Measurements from ENCODE around the gene RAB9A. TPM values are rescaled to one million over a fixed set of nuclear protein-coding genes. Genes with fewer than 3 reads are reported as not detected.

The RAB9A gene
- total and polyA plus RNA-seq, 10 of the 15 experiments (the other 5 are each of a cell fraction or from before 2014, with no cell fraction given): 42.1 to 142 (median 49.9) TPM

GRCh38 chrX:13742397-13743176 lies 53.7 kb downstream of the RAB9A start (continued):
- TF ChIP-seq, protein P1, sequence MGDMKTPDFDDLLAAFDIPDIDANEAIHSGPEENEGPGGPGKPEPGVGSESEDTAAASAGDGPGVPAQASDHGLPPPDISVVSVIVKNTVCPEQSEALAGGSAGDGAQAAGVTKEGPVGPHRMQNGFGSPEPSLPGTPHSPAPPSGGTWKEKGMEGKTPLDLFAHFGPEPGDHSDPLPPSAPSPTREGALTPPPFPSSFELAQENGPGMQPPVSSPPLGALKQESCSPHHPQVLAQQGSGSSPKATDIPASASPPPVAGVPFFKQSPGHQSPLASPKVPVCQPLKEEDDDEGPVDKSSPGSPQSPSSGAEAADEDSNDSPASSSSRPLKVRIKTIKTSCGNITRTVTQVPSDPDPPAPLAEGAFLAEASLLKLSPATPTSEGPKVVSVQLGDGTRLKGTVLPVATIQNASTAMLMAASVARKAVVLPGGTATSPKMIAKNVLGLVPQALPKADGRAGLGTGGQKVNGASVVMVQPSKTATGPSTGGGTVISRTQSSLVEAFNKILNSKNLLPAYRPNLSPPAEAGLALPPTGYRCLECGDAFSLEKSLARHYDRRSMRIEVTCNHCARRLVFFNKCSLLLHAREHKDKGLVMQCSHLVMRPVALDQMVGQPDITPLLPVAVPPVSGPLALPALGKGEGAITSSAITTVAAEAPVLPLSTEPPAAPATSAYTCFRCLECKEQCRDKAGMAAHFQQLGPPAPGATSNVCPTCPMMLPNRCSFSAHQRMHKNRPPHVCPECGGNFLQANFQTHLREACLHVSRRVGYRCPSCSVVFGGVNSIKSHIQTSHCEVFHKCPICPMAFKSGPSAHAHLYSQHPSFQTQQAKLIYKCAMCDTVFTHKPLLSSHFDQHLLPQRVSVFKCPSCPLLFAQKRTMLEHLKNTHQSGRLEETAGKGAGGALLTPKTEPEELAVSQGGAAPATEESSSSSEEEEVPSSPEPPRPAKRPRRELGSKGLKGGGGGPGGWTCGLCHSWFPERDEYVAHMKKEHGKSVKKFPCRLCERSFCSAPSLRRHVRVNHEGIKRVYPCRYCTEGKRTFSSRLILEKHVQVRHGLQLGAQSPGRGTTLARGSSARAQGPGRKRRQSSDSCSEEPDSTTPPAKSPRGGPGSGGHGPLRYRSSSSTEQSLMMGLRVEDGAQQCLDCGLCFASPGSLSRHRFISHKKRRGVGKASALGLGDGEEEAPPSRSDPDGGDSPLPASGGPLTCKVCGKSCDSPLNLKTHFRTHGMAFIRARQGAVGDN (IDR thresholded peaks at IDR 0.05): peak; percentile 49
- TF ChIP-seq BCL11A (IDR thresholded peaks at IDR 0.05; ENCODE audit: low read depth, low read length) (peak; percentile 63), PAX5 (IDR thresholded peaks at IDR 0.05; ENCODE audit: borderline replicate concordance, low read depth, low read length) (peak; percentile 70), SIX5 (IDR thresholded peaks at IDR 0.05; ENCODE audit: low read depth, low read length, severe bottlenecking) (no peak), DPF2 (IDR thresholded peaks at IDR 0.05) (peak; percentile 64; the same call in 1 of the 2 replicates), SIN3A (IDR thresholded peaks at IDR 0.05; ENCODE audit: low read depth, low read length) (no peak), ZNF217 (IDR thresholded peaks at IDR 0.05) (no peak; the same call in none of the 2 replicates), MLLT1 (IDR thresholded peaks at IDR 0.05) (peak; percentile 47; the same call in 1 of the 2 replicates), FOXM1 (IDR thresholded peaks at IDR 0.05; ENCODE audit: low read depth, low read length) (peak; percentile 79; the same call in 1 of the 2 replicates), ZBED1 (IDR thresholded peaks at IDR 0.05; ENCODE audit: borderline replicate concordance) (no peak), ZBTB4 (CRISPR knock-in tag; IDR thresholded peaks at IDR 0.05) (no peak)
- TF ChIP-seq, protein P2, sequence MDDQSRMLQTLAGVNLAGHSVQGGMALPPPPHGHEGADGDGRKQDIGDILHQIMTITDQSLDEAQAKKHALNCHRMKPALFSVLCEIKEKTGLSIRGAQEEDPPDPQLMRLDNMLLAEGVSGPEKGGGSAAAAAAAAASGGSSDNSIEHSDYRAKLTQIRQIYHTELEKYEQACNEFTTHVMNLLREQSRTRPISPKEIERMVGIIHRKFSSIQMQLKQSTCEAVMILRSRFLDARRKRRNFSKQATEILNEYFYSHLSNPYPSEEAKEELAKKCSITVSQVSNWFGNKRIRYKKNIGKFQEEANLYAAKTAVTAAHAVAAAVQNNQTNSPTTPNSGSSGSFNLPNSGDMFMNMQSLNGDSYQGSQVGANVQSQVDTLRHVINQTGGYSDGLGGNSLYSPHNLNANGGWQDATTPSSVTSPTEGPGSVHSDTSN (IDR thresholded peaks at IDR 0.05; ENCODE audit: insufficient replicate concordance, low read depth, low read length): no peak
- TF ChIP-seq, protein P3, sequence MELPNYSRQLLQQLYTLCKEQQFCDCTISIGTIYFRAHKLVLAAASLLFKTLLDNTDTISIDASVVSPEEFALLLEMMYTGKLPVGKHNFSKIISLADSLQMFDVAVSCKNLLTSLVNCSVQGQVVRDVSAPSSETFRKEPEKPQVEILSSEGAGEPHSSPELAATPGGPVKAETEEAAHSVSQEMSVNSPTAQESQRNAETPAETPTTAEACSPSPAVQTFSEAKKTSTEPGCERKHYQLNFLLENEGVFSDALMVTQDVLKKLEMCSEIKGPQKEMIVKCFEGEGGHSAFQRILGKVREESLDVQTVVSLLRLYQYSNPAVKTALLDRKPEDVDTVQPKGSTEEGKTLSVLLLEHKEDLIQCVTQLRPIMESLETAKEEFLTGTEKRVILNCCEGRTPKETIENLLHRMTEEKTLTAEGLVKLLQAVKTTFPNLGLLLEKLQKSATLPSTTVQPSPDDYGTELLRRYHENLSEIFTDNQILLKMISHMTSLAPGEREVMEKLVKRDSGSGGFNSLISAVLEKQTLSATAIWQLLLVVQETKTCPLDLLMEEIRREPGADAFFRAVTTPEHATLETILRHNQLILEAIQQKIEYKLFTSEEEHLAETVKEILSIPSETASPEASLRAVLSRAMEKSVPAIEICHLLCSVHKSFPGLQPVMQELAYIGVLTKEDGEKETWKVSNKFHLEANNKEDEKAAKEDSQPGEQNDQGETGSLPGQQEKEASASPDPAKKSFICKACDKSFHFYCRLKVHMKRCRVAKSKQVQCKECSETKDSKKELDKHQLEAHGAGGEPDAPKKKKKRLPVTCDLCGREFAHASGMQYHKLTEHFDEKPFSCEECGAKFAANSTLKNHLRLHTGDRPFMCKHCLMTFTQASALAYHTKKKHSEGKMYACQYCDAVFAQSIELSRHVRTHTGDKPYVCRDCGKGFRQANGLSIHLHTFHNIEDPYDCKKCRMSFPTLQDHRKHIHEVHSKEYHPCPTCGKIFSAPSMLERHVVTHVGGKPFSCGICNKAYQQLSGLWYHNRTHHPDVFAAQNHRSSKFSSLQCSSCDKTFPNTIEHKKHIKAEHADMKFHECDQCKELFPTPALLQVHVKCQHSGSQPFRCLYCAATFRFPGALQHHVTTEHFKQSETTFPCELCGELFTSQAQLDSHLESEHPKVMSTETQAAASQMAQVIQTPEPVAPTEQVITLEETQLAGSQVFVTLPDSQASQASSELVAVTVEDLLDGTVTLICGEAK (IDR thresholded peaks at IDR 0.05; ENCODE audit: borderline replicate concordance): peak; percentile 9; the same call in 1 of the 2 replicates
